SK-N-SH (cell line): Measurements from ENCODE around the gene KRTAP27-1.

Experiments used
- CTCF ChIP-seq: fragments of 200-600 bp; sonication (generic); IDR thresholded peaks from 2 replicates; pipeline ENCODE4 v1.6.1; 2017; ENCODE audit warnings: antibody characterized with exemption, mild to moderate bottlenecking, moderate library complexity
- EP300 ChIP-seq, 2 experiments: IDR thresholded peaks; 2 replicates each; pipeline versions ENCODE4 v1.4.0 to v1.6.1; 2012; ENCODE audit warnings: borderline replicate concordance in 1 of 2, low read depth in 1 of 2, low read length in 1 of 2
- GATA2 ChIP-seq: sonication (generic); formaldehyde crosslinking; IDR thresholded peaks from 2 replicates; pipeline ENCODE4 v1.5.0; 2020; ENCODE audit warnings: mild to moderate bottlenecking, missing genetic modification reagents
- MXI1 ChIP-seq: IDR thresholded peaks from 2 replicates; pipeline ENCODE4 v1.6.1; 2012; ENCODE audit warnings: mild to moderate bottlenecking, low read depth, low read length, improper control_type of control experiment
- PBX3 ChIP-seq: IDR thresholded peaks from 2 replicates; pipeline ENCODE4; 2012
- POLR2AphosphoS5 ChIP-seq: IDR thresholded peaks from 2 replicates; pipeline ENCODE4 v1.6.1; 2012; ENCODE audit warnings: low read depth, low read length
- RAD21 ChIP-seq: IDR thresholded peaks from 2 replicates; pipeline ENCODE4 v1.6.1; 2012; ENCODE audit warnings: mild to moderate bottlenecking, low read length
- RCOR1 ChIP-seq: fragments of 150-350 bp; IDR thresholded peaks from 2 replicates; pipeline ENCODE4 v1.6.1; 2017; ENCODE audit warnings: antibody characterized with exemption, low read length
- RFX5 ChIP-seq: IDR thresholded peaks from 2 replicates; pipeline ENCODE4 v1.6.1; 2012; ENCODE audit warnings: mild to moderate bottlenecking, improper control_type of control experiment, low read length
- SMC3 ChIP-seq: IDR thresholded peaks from 2 replicates; pipeline ENCODE4 v1.6.1; 2012; ENCODE audit warnings: low read depth, low read length, improper control_type of control experiment
- USF1 ChIP-seq: IDR thresholded peaks from 2 replicates; pipeline ENCODE4 v1.4.0; 2012; ENCODE audit warnings: low read depth, borderline replicate concordance
- YY1 ChIP-seq: IDR thresholded peaks from 2 replicates; pipeline ENCODE4 v1.4.0; 2012; ENCODE audit warnings: low read depth, mild to moderate bottlenecking
- ZBTB33 ChIP-seq: IDR thresholded peaks from 2 replicates; pipeline ENCODE4 v1.4.0; 2012; ENCODE audit warnings: low read depth, borderline replicate concordance

GRCh38 chr21:30351534-30351933 lies 14.0 kb upstream of the KRTAP27-1 start:
- TF ChIP-seq RAD21 = no peak
- TF ChIP-seq YY1 = no peak
- TF ChIP-seq CTCF = no peak
- TF ChIP-seq MXI1 = no peak
- TF ChIP-seq RCOR1 = no peak
- no peak for TF ChIP-seq ZBTB33
- no peak for TF ChIP-seq EP300 (IDR thresholded peaks at IDR 0.05; ENCODE audit: borderline replicate concordance in 1 of 2, low read depth in 1 of 2, low read length in 1 of 2)
- TF ChIP-seq USF1 = no peak
- TF ChIP-seq SMC3 = no peak
- no peak for TF ChIP-seq RFX5
- no peak for TF ChIP-seq PBX3
- TF ChIP-seq POLR2AphosphoS5 = no peak
- no peak for TF ChIP-seq GATA2 (CRISPR knock-in tag)
